ENCODE results near the gene KLHL18. TPM values are rescaled to one million over a fixed set of nuclear protein-coding genes. Genes with fewer than 3 reads are reported as not detected.

KLHL18 gene
- total RNA-seq, 1 donor from 2014 or later: 1.8 TPM

DNA sequence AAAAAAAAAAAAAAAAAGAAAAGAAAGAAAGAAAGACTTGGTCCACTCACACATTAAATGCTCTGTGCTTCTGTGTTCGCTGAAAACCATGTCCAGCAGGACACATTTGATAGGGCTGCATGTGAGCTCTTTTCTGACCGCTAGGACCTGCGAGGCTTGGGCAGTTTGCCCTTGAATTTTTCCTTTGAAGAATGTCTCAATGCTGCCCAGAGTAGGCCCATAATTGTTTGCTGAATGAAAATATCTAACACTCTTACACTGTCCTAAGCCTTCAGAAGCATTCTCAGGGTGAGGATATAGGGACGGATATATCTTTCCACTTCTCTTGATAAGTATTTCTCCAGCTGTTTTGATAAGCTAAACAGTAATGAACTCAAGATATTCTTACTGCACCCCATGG is 6.2 kb upstream of the KLHL18 start:
- no peak overlapping the region for H3K4me3 ChIP-seq
- no peak overlapping the region for H3K27ac ChIP-seq
- no peaks in the 10 kb centered on the region for H3K9me3 ChIP-seq
- H3K36me3 ChIP-seq: peaks cover 0 to 2% of the 10 kb centered on the region in 2 donors
- H3K4me1 ChIP-seq: peaks cover 0 to 3% of the 10 kb centered on the region in 2 donors
- no peak for DNase-seq (ENCODE audit: low spot score in 2 of 2)
- intact Hi-C loops (cut with DNase I): no loop called here
- H3K27me3 ChIP-seq: no peaks in the 10 kb centered on the region
- TF ChIP-seq, protein P1, sequence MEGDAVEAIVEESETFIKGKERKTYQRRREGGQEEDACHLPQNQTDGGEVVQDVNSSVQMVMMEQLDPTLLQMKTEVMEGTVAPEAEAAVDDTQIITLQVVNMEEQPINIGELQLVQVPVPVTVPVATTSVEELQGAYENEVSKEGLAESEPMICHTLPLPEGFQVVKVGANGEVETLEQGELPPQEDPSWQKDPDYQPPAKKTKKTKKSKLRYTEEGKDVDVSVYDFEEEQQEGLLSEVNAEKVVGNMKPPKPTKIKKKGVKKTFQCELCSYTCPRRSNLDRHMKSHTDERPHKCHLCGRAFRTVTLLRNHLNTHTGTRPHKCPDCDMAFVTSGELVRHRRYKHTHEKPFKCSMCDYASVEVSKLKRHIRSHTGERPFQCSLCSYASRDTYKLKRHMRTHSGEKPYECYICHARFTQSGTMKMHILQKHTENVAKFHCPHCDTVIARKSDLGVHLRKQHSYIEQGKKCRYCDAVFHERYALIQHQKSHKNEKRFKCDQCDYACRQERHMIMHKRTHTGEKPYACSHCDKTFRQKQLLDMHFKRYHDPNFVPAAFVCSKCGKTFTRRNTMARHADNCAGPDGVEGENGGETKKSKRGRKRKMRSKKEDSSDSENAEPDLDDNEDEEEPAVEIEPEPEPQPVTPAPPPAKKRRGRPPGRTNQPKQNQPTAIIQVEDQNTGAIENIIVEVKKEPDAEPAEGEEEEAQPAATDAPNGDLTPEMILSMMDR (IDR thresholded peaks at IDR 0.05): no peak

DNA sequence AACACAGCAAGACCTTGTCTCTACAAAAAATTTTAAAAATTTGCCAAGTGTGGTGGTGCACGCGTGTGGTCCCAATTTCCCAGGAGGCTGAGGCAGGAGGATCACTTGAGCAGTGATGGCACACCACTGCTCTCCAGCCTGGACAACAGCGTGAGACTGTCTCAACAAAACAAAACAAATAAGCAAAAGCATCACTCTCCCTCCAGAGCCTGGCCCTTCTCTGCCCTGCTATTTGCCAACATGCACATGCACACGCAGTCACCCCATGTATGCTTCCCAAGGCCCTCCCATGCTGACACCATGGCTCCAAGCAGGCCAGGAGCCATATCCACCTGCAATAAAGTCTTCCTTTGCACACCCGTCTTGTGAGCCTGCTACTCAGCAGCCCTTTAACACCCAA is 2.2 kb upstream of the KLHL18 start:
- DNase-seq (ENCODE audit: low spot score in 2 of 2): no peak
- no peaks in the 10 kb centered on the region for H3K36me3 ChIP-seq
- intact Hi-C loops (cut with DNase I): loop anchor here (5.0 to 10.0 kb wide), 2 partner anchors 87 to 346 kb away; no protein-coding TSS in a partner anchor
- peaks cover 7 to 24% of the 10 kb centered on the region in 2 donors for H3K4me1 ChIP-seq
- TF ChIP-seq, protein P1 (IDR thresholded peaks at IDR 0.05): no peak
- H3K27me3 ChIP-seq: no peaks in the 10 kb centered on the region
- H3K27ac ChIP-seq: no peak overlapping the region
- H3K4me3 ChIP-seq: no peak overlapping the region
- no peaks in the 10 kb centered on the region for H3K9me3 ChIP-seq

- no peaks in the 10 kb centered on the region for H3K27me3 ChIP-seq
- DNase-seq (ENCODE audit: low spot score in 2 of 2): no peak
- peaks cover 7 to 27% of the 10 kb centered on the region in 2 donors for H3K4me1 ChIP-seq
- H3K27ac ChIP-seq: peak overlapping the region; percentile 89 to 94
- H3K9me3 ChIP-seq: no peaks in the 10 kb centered on the region
- H3K36me3 ChIP-seq: peaks cover 0 to 4% of the 10 kb centered on the region in 2 donors
- peak overlapping the region; percentile 74 for H3K4me3 ChIP-seq
- TF ChIP-seq, protein P1 (IDR thresholded peaks at IDR 0.05): no peak
- intact Hi-C loops (cut with DNase I): loop anchor here (2.0 to 10.0 kb wide), 4 partner anchors 84 to 348 kb away; partner anchors contain the start of genes PTPN23 and SETD2
Measured at GRCh38 chr3:47283193-47283537, 421 bp downstream of the KLHL18 start.

GRCh38 chr3:47283591-47284364 is 1.0 kb downstream of the KLHL18 start:
- peaks cover 7 to 27% of the 10 kb centered on the region in 2 donors for H3K4me1 ChIP-seq
- peak overlapping the region; percentile 89 to 94 for H3K27ac ChIP-seq
- intact Hi-C loops (cut with DNase I): loop anchor here (2.0 to 10.0 kb wide), 4 partner anchors 84 to 349 kb away; partner anchors contain the start of genes PTPN23 and SETD2
- DNase-seq (ENCODE audit: low spot score in 2 of 2): peak in 1 of 2 donors; percentile 66
- TF ChIP-seq, protein P1 (IDR thresholded peaks at IDR 0.05): no peak
- H3K9me3 ChIP-seq: no peaks in the 10 kb centered on the region
- H3K4me3 ChIP-seq: peak overlapping the region; percentile 74
- H3K27me3 ChIP-seq: no peaks in the 10 kb centered on the region
- peaks cover 0 to 9% of the 10 kb centered on the region in 2 donors for H3K36me3 ChIP-seq

DNA sequence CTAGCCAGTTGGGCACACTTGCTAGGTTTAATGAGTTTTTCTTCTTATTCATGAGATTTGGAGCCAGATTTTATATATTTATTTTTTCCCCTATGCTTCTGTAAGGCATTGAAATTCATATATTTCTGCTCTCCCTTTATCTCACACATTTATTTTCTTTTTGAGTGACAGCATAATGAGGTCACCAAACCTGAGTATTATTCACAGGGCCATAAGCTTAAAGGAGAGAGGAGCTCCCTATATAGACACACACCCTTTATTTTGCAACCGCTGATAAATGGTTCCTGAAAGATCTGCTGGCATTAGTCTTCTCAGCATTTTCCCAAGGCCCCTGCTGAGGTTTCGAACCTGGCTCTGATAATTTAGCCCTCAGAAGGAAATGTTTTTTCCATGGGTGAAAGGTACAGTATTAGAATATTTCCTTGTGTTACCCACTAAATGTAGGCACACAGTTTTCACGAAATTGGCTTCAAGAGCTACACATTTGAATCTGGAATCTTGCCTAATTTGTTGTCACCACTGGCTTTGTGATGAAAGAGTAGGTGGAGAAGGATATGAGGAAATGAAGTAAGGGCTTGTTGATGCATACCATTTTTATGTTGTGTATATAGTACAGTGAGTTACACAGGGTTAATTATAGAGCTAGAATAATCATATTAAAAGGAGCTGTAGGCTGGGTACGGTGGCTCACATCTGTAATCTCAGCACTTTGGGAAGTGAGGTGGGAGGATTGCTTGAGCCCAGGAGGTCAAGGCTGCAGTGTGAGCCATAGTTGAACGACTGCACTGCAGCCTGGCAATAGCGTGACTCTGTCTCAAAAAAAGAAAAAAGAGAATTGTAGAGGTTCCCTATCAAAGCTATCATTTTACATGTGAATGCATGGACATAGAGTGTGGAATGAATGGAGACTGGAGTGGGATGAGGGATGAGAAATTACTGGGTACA is 6.5 kb downstream of the KLHL18 start:
- H3K4me1 ChIP-seq: peaks cover 0 to 14% of the 10 kb centered on the region in 2 donors
- intact Hi-C loops (cut with DNase I): loop anchor here (10.0 kb wide), 1 partner anchor 354 kb away; no protein-coding TSS in a partner anchor
- TF ChIP-seq, protein P1 (IDR thresholded peaks at IDR 0.05): no peak

More for the DNA sequence above, 6.5 kb downstream of the KLHL18 start:
- Histone ChIP-seq H3K36me3 (peaks cover 0 to 22% of the 10 kb centered on the region in 2 donors), H3K4me3 (no peak overlapping the region), H3K27ac (no peak overlapping the region), H3K9me3 (no peaks in the 10 kb centered on the region), H3K27me3 (no peaks in the 10 kb centered on the region)
- no peak for DNase-seq (ENCODE audit: low spot score in 2 of 2)
